Brain microvascular endothelial cell (primary cell): ENCODE measurements around the gene WDR90.

Experiments
- DNase-seq: peaks from one replicate; pipeline ENCODE4 v3.0.0-alpha.2; 2020
- H3K27ac ChIP-seq: fragments of 250-450 bp; sonication (Bioruptor Pico); 2 replicates; pipeline ENCODE4 v1.5.1; 2020; ENCODE audit warnings: mild to moderate bottlenecking, moderate library complexity
- H3K27me3 ChIP-seq: fragments of 250-450 bp; sonication (Bioruptor Pico); replicated peaks from 2 replicates; pipeline ENCODE4 v1.5.1; 2020; ENCODE audit warnings: mild to moderate bottlenecking
- H3K36me3 ChIP-seq: fragments of 250-450 bp; sonication (Bioruptor Pico); replicated peaks from 2 replicates; pipeline ENCODE4 v1.5.1; 2020; ENCODE audit warnings: mild to moderate bottlenecking
- H3K4me3 ChIP-seq: 2 replicates; pipeline ENCODE4 v1.5.1; 2011; ENCODE audit warnings: low read depth, mild to moderate bottlenecking, control low read depth, low read length, moderate library complexity
- in situ Hi-C: cut with HindIII; loops from 2 replicates; pipeline ENCODE4 v1.10.0; 2017; ENCODE audit warnings: low sequenced_read_pairs, low pct_ligation_motif_present
- TF ChIP-seq, protein P1 (sequence below): IDR thresholded peaks from 2 replicates; pipeline ENCODE4 v1.5.1; 2011; ENCODE audit warnings: low read depth, mild to moderate bottlenecking, moderate library complexity, low read length, control low read depth, inconsistent platforms; ENCODE audit errors: missing control alignments

The WDR90 gene

DNA sequence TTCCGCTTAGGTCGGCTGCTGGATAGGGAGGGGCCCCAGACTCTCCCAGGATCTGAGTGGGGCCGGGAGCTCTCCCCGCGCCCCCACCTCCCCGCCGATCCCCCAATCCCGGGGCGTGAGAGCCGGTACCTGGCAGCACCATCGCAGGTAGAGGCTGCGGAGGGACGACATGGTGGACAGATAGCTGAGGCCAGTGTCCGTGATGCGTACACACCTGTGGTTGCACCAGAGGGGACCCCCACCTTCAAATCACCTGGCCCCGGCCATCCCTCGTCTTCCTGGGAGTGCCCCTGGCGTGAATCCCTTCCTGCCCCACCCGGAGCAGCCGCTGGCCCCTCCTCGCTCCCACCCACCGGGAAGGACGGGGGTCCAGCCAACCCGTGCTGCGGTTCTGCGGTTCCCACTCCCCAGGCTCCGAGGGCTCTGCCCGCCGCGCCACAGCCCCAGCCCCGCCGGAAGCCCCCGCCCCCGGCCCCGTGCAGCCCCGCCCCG is 45.7 kb downstream of the WDR90 start:
- Histone ChIP-seq H3K36me3 (no peaks in the 10 kb centered on the region), H3K27me3 (peaks cover 33% of the 10 kb centered on the region), H3K4me3 (no peak overlapping the region), H3K27ac (no peak overlapping the region)
- in situ Hi-C loops = no loop called here
- no peak for DNase-seq
- TF ChIP-seq, protein P1, sequence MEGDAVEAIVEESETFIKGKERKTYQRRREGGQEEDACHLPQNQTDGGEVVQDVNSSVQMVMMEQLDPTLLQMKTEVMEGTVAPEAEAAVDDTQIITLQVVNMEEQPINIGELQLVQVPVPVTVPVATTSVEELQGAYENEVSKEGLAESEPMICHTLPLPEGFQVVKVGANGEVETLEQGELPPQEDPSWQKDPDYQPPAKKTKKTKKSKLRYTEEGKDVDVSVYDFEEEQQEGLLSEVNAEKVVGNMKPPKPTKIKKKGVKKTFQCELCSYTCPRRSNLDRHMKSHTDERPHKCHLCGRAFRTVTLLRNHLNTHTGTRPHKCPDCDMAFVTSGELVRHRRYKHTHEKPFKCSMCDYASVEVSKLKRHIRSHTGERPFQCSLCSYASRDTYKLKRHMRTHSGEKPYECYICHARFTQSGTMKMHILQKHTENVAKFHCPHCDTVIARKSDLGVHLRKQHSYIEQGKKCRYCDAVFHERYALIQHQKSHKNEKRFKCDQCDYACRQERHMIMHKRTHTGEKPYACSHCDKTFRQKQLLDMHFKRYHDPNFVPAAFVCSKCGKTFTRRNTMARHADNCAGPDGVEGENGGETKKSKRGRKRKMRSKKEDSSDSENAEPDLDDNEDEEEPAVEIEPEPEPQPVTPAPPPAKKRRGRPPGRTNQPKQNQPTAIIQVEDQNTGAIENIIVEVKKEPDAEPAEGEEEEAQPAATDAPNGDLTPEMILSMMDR = no peak

DNA sequence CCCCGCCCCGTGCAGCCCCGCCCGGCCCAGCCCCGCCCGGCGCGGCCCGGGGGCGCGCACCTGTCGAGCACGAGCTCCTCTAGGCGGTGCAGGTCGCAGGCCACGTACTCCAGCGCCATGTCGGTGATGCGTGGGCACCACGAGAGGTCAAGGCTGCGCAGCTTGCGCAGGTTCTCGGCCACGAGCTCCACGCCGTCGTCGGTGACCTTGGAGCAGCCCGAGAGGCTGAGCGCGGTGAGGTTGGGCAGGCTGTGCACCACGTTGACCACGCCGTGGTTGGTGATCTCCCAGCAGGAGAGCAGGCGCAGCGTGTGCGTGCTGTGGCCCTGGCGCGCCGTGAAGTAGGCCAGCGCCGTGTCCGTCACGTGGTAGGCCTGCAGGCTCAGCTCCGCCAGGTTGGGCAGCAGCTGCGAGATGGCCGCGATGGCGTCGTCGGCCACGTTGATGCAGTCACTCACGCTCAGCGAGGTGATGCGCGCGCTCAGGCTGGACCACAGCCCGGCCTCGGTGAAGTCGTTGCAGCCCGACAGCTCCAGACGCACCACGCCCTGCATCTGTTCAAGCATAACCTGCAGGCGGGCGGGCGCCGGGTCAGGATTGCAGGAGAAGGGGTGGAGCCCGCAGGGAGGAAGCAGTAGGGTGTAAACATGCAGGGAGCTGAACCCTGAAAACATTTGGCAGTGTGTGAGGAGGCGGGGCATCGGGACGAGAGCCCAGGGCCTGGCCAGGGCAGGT is 46.4 kb downstream of the WDR90 start:
- no peak for DNase-seq
- H3K27ac ChIP-seq = no peak overlapping the region
- H3K36me3 ChIP-seq = no peaks in the 10 kb centered on the region
- in situ Hi-C loops = no loop called here
- TF ChIP-seq, protein P1 = no peak
- peaks cover 40% of the 10 kb centered on the region for H3K27me3 ChIP-seq
- no peak overlapping the region for H3K4me3 ChIP-seq

DNA sequence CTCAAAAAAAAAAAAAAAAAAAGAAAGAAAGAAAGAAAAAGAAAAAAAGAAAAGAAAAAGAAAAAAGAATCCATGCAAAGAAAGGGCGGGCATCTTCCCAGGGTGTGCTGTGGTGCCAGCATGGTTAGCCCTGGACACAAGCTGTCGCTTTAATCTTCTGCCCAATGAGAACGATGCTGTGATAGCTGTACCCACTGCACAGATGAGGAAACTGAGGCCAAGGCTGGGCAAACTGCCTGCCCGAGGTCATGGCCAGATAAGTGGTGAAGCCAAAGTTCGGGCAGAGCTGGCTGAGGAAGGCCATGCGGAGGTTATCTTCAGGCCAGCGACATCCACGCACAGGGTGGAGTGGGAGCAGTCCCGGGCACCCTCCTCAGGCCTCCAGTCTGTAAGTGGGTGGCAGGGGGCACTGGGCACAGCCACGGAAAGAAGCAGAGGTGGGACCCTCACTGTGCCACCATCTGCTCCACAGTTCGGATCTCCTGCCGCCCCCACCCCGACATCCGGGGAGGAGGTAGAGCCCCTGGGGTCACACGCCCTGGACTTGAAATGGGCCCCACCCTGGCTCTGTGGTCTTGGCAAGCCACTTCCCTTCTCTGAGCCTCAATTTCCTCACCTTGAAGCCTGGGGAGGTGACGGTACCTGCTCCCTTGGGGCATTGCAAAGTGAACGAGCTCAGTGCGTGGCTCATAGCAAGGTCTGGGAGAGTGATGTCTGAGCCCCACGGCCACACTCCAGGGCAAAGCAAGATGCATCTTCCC is 49.9 kb downstream of the WDR90 start:
- H3K27ac ChIP-seq = no peak overlapping the region
- in situ Hi-C loops = no loop called here
- H3K27me3 ChIP-seq = peaks cover 65% of the 10 kb centered on the region
- no peaks in the 10 kb centered on the region for H3K36me3 ChIP-seq
- H3K4me3 ChIP-seq = no peak overlapping the region
- no peak for DNase-seq
- TF ChIP-seq, protein P1 = no peak

DNA sequence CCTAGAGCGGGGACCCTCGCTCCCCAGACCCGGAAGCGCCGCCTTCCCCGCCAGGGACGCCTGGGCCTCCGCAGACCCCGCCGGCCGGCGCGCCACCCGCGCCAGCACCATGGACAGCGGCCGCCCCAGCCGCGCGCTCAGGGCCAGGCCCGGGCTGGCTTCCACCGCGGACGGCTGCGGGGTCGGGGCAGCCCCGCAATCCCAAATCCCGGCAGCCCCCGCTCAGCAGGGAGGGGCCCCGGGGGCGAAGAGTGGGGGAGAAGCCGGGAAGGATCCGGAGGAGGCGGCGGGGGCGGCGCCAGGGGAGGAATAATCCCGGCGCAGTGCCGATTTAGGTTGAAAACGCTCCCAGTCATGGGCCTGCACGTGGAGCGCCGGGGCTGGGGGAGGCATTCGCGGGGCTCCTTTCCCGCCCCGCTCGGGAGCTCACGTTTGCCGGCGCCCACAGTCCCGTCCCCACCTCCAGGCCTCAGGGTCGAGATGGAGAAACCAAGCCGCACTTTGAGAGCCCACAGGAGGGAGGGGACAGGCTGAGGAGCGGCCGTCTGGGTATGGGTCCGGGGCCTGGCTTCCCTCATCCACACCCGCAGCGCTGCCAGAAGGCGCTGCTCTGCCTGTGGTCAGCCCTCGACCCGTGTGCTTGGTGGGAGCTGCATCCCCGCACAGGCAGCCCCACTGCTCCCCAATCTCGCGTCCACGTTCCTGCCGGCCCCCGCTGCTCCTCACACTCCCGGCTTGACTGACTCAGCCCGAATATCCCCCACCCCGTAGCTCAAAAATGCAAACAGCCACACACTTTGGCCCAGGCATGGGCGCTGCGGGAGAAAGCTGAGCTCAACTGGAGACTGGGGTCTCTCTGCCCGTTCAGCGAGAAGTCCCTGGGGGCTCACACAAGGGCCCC is 51.8 kb downstream of the WDR90 start:
- in situ Hi-C loops = loop anchor here (25.0 kb wide), 1 partner anchor 286 kb away; the partner anchor contains the start of gene SOX8
- DNase-seq = no peak
- TF ChIP-seq, protein P1 = no peak
- H3K36me3 ChIP-seq = no peaks in the 10 kb centered on the region
- peaks cover 62% of the 10 kb centered on the region for H3K27me3 ChIP-seq
- no peak overlapping the region for H3K27ac ChIP-seq
- no peak overlapping the region for H3K4me3 ChIP-seq

DNA sequence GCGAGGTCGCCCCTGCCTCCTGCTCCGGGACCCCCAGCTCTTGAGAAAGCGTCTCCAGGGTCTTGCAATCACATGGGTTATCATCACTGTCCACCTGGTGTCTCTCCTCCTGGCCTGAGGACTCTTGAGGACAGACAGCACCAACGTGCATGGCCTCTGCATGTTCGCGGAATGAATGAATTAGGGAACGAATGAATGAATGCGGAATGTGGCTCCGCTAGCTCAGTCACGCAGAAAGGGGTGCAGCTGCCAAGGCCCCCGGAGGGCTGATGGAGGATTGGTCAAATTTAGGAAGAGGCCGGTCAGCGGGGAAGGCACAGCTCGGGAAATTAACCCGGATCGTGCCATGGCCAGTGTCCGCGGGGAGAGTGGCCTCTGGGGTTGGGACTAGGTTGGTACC is 53.2 kb downstream of the WDR90 start:
- in situ Hi-C loops = loop anchor here (25.0 kb wide), 1 partner anchor 285 kb away; the partner anchor contains the start of gene SOX8
- H3K27ac ChIP-seq = no peak overlapping the region
- no peak overlapping the region for H3K4me3 ChIP-seq
- TF ChIP-seq, protein P1 = no peak
- DNase-seq = no peak
- no peaks in the 10 kb centered on the region for H3K36me3 ChIP-seq
- H3K27me3 ChIP-seq = peaks cover 71% of the 10 kb centered on the region
